Measurements from ENCODE around the gene PIGB.
"Not testable (repeated sequence)": the region's sequence is repeated elsewhere in the genome, so short reads cannot be mapped to it uniquely, and the experiment has no call there.

PIGB gene

GRCh38 chr15:55288006-55288717 lies 30.9 kb upstream of the PIGB start:
- DNase-seq (ENCODE audit: low read depth, low spot score), result no peak
- no peaks in the 10 kb centered on the region for H3K4me1 ChIP-seq (ENCODE audit: insufficient read depth, insufficient read length)
- no peak overlapping the region for H3K4me3 ChIP-seq (ENCODE audit: insufficient read length, low read depth)
- peaks cover 2% of the 10 kb centered on the region for H3K27me3 ChIP-seq (ENCODE audit: insufficient read depth, insufficient read length)
- H3K36me3 ChIP-seq (ENCODE audit: insufficient read depth, insufficient read length, low read length), result no peaks in the 10 kb centered on the region
- H3K9ac ChIP-seq (ENCODE audit: insufficient read length, low read depth), result no peak overlapping the region
- no peaks in the 10 kb centered on the region for H3K9me3 ChIP-seq (ENCODE audit: insufficient read depth, low read length)
- TF ChIP-seq SUZ12 (IDR thresholded peaks at IDR 0.05; ENCODE audit: extremely low read depth, insufficient read depth, insufficient read length) (no peak), ZNF274 (IDR thresholded peaks at IDR 0.05; ENCODE audit: low read depth, low read length) (no peak), YY1 (IDR thresholded peaks at IDR 0.05; ENCODE audit: insufficient read depth, insufficient read length) (no peak)

GRCh38 chr15:55289011-55289745 lies 29.8 kb upstream of the PIGB start:
- no peaks in the 10 kb centered on the region for H3K4me1 ChIP-seq (ENCODE audit: insufficient read depth, insufficient read length)
- DNase-seq (ENCODE audit: low read depth, low spot score), result no peak
- TF ChIP-seq ZNF274 (IDR thresholded peaks at IDR 0.05; ENCODE audit: low read depth, low read length) (no peak), SUZ12 (IDR thresholded peaks at IDR 0.05; ENCODE audit: extremely low read depth, insufficient read depth, insufficient read length) (no peak), YY1 (IDR thresholded peaks at IDR 0.05; ENCODE audit: insufficient read depth, insufficient read length) (no peak)
- peak overlapping the region; percentile 71 for H3K9ac ChIP-seq (ENCODE audit: insufficient read length, low read depth)
- no peaks in the 10 kb centered on the region for H3K36me3 ChIP-seq (ENCODE audit: insufficient read depth, insufficient read length, low read length)
- H3K9me3 ChIP-seq (ENCODE audit: insufficient read depth, low read length), result no peaks in the 10 kb centered on the region
- peak overlapping the region; percentile 63 for H3K4me3 ChIP-seq (ENCODE audit: insufficient read length, low read depth)
- peaks cover 2% of the 10 kb centered on the region for H3K27me3 ChIP-seq (ENCODE audit: insufficient read depth, insufficient read length)

- Histone ChIP-seq H3K9me3 (ENCODE audit: insufficient read depth, low read length) (no peaks in the 10 kb centered on the region), H3K4me1 (ENCODE audit: insufficient read depth, insufficient read length) (no peaks in the 10 kb centered on the region), H3K36me3 (ENCODE audit: insufficient read depth, insufficient read length, low read length) (no peaks in the 10 kb centered on the region), H3K4me3 (ENCODE audit: insufficient read length, low read depth) (peak within 1 kb of the TSS; percentile 63), H3K9ac (ENCODE audit: insufficient read length, low read depth) (peak within 1 kb of the TSS; percentile 71), H3K27me3 (ENCODE audit: insufficient read depth, insufficient read length) (peaks cover 2% of the 10 kb centered on the region)
- TF ChIP-seq YY1 (IDR thresholded peaks at IDR 0.05; ENCODE audit: insufficient read depth, insufficient read length) (no peak), ZNF274 (IDR thresholded peaks at IDR 0.05; ENCODE audit: low read depth, low read length) (no peak), SUZ12 (IDR thresholded peaks at IDR 0.05; ENCODE audit: extremely low read depth, insufficient read depth, insufficient read length) (no peak)
- peak; percentile 43 for DNase-seq (ENCODE audit: low read depth, low spot score)
Measured at GRCh38 chr15:55289746-55290527, 29.1 kb upstream of the PIGB start, which contains the start of gene RAB27A. Gene RAB27A, minus strand, starts transcription at chr15:55289813. Its CDS starts 54,879 bp downstream, at chr15:55234934.

GRCh38 chr15:55290528-55291057 lies 28.4 kb upstream of the PIGB start:
- Histone ChIP-seq H3K36me3 (ENCODE audit: insufficient read depth, insufficient read length, low read length) (no peaks in the 10 kb centered on the region), H3K4me3 (ENCODE audit: insufficient read length, low read depth) (peak overlapping the region; percentile 63), H3K9me3 (ENCODE audit: insufficient read depth, low read length) (no peaks in the 10 kb centered on the region), H3K4me1 (ENCODE audit: insufficient read depth, insufficient read length) (no peaks in the 10 kb centered on the region), H3K9ac (ENCODE audit: insufficient read length, low read depth) (peak overlapping the region; percentile 71), H3K27me3 (ENCODE audit: insufficient read depth, insufficient read length) (peaks cover 2% of the 10 kb centered on the region)
- peak; percentile 52 for DNase-seq (ENCODE audit: low read depth, low spot score)
- no peak for TF ChIP-seq YY1 (IDR thresholded peaks at IDR 0.05; ENCODE audit: insufficient read depth, insufficient read length)
- TF ChIP-seq ZNF274 (IDR thresholded peaks at IDR 0.05; ENCODE audit: low read depth, low read length), result no peak
- no peak for TF ChIP-seq SUZ12 (IDR thresholded peaks at IDR 0.05; ENCODE audit: extremely low read depth, insufficient read depth, insufficient read length)

GRCh38 chr15:55297315-55297714 lies 21.7 kb upstream of the PIGB start:
- Histone ChIP-seq H3K4me1 (ENCODE audit: insufficient read depth, insufficient read length) (no peaks in the 10 kb centered on the region), H3K9me3 (ENCODE audit: insufficient read depth, low read length) (peaks cover 11% of the 10 kb centered on the region; the same call in 1 of the 2 replicates), H3K27me3 (ENCODE audit: insufficient read depth, insufficient read length) (no peaks in the 10 kb centered on the region), H3K9ac (ENCODE audit: insufficient read length, low read depth) (no peak overlapping the region), H3K4me3 (ENCODE audit: insufficient read length, low read depth) (no peak overlapping the region), H3K36me3 (ENCODE audit: insufficient read depth, insufficient read length, low read length) (no peaks in the 10 kb centered on the region)
- no peak for DNase-seq (ENCODE audit: low read depth, low spot score)
- TF ChIP-seq SUZ12 (IDR thresholded peaks at IDR 0.05; ENCODE audit: extremely low read depth, insufficient read depth, insufficient read length), result no peak
- no peak for TF ChIP-seq ZNF274 (IDR thresholded peaks at IDR 0.05; ENCODE audit: low read depth, low read length)
- TF ChIP-seq YY1 (IDR thresholded peaks at IDR 0.05; ENCODE audit: insufficient read depth, insufficient read length), result no peak

GRCh38 chr15:55302801-55303200 lies 16.2 kb upstream of the PIGB start:
- H3K36me3 ChIP-seq (ENCODE audit: insufficient read depth, insufficient read length, low read length); H3K4me3 ChIP-seq (ENCODE audit: insufficient read length, low read depth); DNase-seq (ENCODE audit: low read depth, low spot score); H3K4me1 ChIP-seq (ENCODE audit: insufficient read depth, insufficient read length); H3K9ac ChIP-seq (ENCODE audit: insufficient read length, low read depth); H3K27me3 ChIP-seq (ENCODE audit: insufficient read depth, insufficient read length): not testable (repeated sequence)
- peaks cover 11% of the 10 kb centered on the region; the same call in 1 of the 2 replicates for H3K9me3 ChIP-seq (ENCODE audit: insufficient read depth, low read length)

Data from NT2/D1 (cell line).